ENCODE measurements around the gene GLRX3.
"Not testable (repeated sequence)": the region's sequence is repeated elsewhere in the genome, so short reads cannot be mapped to it uniquely, and the experiment has no call there.

GLRX3 gene

DNA sequence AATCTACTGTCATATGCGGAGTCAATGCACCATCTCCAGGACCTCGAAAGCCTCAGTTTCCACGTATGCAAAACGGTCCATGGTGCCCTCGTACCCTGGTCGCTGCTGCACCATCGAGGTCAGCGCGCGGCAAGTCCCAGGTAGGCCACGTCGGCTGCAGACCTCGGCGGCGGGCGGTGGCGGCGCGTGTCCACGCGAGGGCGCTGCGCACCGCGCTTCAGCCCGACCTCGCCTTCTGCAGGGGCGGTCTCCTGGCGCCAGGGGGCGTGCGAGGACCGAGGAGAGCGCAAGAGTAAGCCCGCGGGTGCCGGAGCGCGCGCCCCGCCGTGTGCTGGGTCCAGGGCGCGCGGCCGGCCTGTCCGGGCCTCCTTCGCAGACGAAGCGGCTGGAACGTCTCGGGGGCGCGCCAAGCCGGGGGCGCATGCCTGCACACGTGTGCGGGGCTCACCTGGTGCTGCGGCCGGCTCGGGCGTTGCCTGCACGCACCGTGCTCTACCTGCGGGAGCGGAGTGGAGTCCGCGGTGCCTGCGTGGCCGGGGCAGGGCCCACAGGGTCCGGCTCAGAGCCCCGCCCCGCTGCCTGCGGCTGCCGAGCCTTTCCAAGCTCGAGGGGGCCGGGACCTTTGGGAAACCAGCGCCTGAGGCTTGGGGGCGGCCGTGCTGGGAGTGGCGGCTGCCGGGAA is 54.0 kb downstream of the GLRX3 start:
- DNase-seq = peak; percentile 80

DNA sequence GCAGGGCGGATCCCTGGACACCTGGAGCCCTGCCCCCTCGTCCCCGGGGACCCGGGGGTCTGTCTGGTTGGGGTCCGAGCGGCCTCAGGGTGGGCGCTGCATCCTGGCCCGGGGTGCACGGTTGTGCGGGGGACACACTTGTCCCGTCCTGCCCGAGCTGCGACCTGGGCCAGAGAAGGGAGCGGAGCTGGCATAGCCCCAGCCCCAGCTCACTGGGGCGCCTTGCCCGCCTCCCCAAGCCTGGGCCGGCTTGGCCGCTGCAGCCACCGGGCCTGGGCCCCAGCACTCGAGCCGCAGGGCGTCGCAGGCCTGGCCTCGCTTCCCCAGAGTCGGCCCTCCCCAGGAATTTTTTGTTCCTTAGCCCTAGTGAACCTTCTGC is 54.5 kb downstream of the GLRX3 start:
- no peak for DNase-seq

DNA sequence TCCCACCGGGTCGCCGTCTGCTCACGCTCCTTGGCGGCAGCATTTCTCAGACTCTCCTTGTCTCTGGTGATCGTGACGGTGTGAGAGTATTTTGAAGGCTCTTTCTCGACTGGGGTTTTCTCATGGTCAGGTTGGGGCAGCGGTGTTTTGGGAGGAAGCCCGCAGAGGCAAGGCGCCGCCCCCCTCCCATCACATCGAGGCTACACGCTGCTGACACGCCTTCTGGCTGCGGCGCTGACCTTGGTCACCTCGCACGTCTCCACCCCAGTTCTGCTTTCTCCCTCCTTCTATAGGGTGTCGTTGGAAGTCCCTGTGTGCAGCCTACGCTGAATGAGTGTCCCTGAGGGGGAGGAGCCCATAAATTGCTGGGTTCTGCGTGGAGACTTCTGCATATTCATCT is 55.2 kb downstream of the GLRX3 start:
- no peak for DNase-seq

DNA sequence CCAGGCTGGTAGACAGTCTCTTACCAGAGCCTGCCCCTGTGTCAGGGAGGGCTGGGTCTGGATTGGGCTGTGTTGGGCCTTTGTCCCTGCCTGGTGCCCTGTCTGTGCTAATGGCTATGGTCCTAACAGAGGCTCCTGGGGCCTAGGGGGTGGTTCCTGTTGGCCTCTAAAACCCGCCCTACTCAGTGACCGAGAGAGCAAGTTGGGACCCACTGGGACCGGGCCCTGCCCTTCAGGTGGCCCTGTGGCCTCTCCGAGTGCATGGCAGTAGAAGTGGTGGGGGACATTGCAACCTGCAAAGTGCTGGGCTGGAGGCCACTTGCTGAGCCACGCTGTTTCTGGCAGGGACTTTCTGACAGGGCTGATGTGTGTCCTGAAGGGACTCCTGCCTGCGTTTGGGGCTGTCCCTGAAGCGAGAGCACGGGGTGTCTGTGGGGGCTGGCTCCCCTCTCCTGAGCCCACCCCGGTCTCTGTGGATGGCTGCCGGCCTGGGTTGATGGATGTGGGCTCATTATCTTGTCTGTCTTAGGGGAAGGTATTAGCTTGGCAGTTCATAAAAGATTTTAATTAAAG is 56.2 kb downstream of the GLRX3 start:
- DNase-seq = no peak

DNA sequence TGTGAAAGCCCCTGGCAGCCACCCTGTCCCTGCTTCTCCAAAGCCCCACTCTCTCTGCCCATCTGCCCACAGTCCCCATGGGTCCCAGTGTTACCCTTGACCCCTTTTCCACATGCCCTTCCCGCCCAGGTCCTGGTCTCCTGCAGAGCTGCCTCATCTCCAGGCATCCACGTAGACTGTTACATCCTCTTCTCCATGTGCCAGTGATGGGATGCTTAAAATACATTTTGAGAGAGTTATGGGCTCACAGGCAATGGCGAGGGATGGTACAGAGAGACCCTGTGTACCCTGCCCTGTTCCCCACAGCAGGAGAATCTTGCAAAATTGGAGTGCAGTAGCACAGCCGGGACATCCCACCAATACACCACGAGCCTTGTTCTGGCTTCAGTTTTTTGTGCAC is 56.8 kb downstream of the GLRX3 start:
- no peak for DNase-seq

DNA sequence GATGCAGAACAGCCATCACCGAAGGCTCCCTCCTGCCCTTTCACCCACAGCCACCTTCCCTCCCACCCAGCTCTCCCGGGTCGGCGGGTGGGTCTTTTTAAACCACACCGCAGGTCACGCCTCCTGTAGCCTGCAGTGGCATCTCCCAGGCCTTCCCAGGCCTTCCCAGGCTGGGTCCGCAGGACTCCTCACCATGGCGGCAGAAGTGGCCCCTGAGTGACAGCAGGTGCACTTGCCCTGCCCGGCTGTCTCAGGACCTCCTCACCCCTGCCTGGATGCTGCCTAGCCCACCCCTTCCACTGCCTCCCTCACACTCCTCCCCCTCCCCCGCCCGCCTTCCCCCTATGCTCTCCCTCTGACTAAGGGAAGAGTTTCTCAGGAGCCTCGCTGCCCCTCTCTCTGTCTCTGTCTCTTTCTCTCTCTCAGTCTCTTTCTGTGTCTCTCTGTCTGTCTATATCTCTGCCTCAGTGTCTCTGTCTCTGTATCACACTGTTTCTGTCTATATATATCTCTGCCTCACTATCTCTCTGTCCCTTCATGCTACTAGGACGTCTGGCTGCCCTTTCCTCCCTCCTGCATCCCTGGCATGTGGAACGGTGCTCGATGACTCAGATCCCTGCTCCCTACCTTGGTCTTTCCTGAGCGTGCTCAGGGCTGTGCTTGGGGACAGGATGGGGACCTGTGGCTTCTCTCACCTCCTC is 57.5 kb downstream of the GLRX3 start:
- no peak for DNase-seq

DNA sequence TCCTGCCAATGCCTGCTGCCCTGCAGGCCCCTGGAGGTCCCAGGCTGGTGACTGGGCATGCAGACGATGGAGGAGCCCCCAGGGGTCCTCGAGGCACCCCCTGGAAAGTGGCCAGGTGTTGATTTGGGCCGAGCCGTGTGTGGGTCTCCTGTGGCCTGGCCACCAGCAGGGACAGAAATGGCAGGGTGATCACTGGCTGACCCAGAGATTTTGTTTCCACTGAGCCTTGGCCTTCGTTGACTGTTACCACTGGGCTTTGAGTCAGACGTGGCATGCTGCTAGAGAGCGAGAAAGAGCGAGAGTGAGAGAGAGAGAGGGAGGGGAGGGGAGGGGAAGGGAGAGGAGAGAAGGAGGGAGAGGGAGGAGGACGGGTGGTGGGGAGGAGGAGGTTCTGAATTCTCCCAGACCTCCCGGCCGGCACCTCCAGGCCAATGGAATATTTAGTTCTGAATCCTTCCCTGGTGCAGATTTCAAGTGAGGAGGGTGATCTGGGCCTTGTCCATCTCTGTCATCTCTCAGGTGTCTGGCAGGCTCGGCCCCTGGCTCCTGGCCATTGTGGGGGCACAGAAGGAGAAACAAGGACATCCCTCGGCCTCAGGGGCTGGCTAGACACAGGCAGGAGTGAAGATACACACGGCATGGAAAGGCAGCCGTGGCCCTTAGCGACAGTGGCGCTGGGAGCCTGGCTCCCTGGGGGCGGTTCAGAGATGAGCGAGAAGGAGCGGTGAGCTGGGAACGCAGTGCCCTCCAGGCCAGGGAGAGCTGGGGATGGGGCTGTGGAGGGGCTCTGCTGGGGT is 58.2 kb downstream of the GLRX3 start:
- DNase-seq = no peak

DNA sequence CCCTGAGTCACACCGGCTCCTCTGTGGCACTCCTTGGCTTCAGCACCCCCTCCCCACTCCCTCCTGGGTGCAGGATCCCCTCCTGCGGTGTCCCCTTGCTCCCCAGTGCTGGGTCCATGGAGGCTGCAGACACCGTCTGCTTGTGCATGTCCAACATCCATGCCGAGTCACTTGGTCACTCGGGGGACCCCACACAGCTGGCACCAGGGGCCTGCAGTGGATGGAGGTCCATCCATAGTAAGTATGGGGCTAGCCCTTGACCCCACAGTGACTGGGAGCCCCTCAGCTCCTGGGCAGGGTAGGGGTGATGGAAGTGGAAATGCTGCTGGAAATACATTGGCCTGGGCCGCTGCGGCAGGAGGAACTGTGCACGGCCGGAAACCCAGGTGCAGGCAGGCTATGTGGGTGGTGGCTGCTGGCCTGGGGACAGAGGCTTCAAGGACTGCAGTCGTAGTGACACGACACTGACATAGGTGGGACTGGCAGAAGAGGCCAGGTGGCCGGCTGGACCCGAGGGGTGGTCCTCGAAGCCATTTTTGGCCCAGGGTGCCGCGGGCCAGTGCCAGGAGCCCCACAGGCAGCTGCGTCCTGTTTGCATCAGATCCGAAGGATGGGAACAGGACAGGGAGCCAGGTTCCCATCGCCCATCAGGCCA is 58.9 kb downstream of the GLRX3 start:
- DNase-seq = no peak

DNA sequence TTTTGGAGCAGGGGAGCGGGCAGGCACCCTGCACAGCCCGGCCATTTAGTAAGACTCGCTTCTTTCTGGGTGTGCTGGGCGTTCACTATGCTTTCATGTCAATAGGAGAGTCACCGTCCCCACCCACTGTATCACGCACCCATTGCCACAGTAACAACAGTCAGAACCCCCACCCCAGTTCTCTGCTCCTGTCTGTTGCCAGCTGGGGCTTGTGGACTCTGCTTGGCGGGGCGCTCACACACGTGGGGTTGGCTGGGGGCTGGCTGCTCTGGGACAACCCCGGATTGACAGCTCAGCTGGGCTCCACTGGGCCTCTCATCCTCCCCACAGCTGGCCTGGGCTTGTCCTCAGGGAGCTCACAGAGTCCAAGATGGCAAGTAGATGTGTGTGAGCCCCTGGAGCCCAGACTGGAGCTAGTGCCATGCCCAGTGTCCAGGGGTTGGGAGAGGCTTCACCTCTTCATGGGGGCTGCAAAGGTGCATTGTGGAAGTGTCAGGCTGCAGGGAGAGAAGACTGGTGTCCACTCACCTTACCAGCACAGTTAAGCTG is 59.6 kb downstream of the GLRX3 start:
- no peak for DNase-seq

DNA sequence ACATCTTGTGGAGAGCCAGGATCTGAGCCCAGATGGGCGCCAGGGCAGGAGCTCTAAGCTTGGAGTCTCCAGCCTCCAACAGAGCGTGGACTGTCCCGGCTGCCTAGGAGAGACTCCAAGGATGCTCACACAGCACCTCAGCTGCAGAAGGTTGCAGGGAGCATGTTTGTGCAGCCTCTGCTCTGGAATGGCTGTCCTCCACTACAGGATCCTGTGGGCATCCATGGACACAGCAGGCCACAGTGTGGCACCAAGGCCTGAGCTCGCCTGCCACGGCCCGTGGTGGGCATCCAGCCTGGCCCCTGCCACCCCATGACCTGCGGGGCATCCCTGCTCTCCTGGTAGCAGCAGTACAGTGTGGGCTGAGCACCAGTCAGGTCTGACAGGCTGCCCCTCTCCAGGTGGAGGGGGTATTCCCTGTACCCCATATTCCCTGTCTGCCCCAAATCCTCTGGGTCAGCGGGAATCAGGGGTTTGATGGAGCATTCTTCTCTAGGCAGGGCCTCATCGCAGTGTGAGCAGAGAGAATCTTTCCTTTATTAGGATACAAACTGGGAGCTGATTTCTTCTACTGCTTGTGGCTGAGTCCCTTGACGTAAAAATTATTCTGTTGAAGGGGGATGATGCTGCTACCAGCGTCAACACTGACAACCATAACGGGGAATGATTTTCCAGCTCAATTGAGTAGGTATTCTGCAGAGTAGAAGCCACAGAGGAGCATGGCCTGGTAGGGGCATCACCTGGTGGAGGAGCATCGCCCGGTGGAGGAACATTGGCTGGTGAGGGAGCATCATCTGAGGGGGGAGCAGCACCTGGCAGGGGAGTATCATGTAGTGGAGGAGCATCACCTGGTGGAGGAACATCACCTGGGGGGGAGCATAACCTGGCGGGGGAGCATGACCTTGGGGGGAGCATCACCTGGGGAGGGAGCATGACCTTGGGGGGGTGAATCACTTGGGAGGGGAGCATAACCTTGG is 60.6 kb downstream of the GLRX3 start:
- DNase-seq = no peak

DNA sequence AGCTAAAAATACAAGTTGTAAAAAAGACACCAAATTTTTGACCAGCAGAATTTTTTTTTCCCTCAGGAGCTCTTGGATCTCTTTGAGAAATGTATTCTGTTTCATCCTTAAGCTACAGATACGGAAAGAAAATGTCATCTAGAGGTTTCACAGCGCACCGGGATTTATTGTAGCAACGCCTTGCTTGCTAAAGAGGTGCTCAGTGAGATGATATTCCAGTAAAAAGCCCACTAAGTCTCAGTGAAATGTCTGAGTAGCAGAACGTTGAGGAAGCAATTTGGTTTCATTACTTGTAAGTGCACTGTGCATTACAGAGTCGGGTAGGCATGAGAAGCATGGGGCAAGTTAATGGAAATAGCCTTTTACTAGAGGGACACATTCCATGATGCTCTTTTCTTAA is 62.5 kb downstream of the GLRX3 start:
- no peak for DNase-seq

DNA sequence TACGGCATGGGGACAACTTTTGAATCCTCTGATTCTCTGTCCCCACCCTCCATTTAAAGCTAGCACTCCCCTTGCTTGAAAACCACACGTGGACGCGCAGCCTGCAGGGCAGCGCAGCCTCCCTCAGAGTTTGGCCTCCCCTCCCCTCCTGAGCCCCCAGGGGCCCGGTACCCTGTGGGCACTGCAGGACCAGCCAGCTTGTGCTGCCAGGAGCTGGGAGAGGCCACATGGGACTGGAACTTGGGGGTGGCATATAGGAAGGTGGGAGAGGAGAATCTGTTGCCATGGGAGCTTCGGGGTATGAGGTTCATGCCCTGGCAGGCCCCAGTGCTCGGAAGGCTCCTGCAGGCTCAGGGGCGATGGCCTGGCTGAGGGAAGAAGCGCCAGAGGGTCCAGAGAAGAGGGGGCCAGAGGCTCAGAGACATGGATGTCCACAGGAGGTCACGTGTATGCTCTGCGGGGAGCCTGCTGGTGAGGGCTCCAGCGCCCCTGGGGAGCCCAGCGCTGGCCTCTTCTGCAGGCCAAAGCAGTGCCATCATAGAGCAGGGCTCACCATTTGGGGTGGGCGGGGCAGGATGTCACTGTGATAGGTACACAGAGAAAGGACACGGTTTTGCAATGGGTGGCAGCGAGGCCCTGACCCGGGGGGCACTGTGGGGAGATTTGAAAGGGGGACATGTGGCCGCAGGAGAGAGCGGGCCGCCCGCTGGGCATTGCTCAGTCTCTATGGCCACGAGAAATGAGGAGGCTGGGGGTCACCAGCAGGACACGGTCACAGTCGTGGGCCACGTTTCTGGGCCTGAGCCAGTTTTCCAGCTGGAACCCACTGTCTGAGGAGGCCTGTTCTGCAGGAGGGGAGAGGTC is 64.2 kb downstream of the GLRX3 start:
- DNase-seq = no peak

DNA sequence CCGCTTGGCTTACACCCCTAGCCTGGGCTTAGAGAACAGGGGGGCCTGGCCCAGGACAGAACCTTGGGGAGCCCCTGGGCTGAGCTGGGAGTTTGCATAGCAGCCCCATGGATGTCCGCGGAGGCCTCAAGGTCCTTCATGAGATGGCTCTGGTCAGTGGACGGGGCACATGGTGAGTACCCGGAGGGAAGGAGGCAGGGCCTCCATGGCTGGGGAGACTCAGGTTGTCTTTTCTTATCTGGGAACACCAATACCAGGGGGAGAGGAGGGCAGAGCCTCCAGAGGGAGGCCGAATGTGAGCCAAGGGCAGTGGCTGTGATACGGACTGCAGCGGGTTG is 64.8 kb downstream of the GLRX3 start:
- no peak for DNase-seq

DNA sequence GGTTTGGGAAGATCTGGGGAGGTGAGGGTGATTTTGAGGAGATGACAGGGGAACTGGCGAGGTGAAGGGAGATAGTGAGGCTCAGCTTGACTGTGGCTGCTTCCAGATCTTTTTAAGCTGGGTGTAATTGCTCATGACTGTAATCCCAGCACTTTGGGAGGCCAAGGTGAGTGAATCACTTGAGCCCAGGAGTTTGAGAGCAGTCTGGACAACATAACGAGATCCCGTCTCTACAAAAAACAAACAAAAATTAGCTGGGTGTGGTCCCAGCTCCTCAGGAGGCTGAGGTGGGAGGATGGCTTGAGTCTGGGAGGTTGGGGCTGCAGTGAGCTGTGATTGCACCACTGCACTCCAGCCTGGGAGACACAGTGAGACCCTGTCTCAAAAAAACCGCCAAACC is 66.0 kb downstream of the GLRX3 start:
- DNase-seq = not testable (repeated sequence)

DNA sequence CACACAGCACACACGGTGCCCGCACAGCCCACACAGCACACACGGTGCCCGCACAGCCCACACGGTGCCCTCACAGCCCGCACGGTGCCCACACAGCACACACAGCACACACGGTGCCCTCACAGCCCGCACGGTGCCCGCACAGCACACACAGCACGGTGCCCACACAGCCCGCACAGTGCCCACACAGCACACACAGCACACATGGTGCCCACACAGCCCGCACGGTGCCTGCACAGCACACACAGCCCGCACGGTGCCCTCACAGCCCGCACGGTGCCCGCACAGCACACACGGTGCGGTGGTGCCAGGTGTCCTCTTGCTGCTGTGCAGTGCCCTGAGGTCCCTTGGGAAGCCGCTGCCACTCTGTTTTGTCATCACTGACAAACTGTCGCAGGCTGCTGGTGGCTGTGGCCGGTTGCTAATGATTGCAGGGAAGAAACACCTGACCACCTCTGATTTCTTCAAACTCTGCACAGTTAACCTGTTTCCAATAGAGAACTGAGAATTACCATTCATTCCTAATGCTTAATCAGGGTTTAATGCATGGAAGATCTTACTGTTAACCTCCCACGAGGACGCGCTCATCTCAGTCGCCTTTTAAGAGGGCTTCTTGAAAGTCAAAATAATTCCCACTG is 66.9 kb downstream of the GLRX3 start:
- no peak for DNase-seq

DNA sequence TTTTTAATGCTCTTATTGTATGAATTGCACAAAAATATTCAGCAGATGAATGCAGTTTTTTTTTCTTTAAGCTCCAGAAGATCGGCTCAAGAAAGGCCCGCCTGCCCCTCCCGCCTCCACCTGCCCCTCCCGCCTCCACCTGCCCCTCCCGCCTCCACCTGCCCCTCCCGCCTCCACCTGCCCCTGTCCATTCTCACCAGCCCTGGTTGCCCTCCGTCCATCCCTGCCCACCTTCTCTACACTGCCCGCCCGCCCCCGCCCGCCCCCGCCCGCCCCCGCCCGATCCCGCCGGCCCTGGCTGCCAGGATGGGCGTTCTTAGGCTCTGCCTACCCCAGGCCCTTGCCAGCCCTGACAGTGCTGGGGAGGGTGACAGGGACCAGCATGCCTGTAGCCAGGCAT is 67.4 kb downstream of the GLRX3 start:
- DNase-seq = no peak

DNA sequence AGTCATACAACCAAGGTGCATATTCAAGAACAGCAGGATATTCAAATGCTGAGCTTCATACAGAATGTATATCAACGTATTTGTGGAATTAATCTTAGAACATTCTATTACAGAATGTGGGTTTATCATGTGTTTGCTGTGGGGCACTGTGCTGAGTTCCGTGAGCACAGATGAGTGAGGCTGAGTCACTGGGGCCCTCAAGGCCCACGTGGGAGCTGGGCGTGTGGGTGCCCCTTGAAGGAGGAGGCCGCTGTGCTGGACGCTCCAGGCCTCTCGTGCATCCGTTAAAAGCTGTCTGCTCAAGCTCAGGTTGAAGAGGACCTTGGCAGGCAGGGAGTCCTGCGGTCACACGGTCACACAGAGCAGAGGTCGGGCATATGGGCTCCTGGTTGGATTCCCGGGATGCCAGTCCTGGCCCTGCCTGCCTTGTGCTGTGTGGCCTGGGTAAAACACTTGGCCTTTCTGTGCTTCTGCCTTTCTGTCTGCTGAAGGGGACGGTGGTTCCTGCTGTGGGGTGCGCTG is 70.1 kb downstream of the GLRX3 start:
- DNase-seq = no peak

DNA sequence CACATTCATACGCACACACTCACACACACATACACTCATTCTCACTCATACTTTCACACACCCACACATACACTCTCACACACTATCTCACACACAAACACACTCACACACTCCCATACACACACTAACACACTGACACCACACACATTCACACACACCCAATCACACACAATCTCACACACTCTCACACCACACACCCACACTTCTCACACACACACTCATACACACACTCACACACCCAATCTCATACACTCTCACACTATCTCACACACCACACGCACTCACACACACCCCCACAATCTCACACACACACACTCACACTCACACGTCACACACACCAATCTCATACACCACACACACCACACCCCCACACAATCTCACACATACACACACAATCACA is 71.0 kb downstream of the GLRX3 start:
- no peak for DNase-seq

DNA sequence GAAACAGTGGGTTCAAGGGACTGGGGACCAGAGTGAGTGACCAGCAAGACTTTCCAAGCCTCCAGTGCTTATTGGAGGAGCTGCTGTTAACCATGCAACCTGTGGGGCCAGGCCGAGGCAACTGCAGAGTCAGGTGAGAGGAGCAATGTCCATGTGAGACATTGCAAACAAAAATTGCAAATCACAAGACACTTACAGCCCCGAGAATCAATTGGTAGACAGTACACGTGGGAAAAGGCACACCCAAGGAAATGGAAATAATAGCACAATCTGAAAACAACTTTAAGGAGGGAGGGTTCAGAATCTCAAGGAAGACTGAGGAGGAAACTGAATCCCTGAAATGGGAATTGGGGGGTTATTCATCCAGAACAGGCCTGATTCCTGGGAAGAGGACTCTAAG is 72.6 kb downstream of the GLRX3 start:
- DNase-seq = no peak

DNA sequence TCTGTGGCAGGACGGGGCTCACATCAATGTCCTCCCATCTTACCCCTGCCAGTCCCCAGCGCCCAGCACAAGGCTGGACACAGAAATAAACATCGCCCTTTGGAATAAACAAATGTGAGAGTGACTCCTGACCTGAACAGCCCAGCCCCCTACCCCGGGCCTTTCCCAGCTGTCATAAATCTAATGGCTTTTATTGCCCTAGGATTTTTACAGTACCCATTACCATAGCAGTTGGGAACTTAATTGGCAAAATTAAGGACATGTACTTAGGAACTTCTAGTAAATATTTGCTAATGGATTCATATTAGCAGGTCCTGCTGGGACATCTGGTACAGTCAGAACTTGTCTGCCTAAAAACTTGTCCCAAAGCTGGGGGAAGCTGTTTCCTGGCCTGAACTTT is 76.6 kb downstream of the GLRX3 start:
- DNase-seq = no peak

Measured in NCI-H146 (cell line).